HG03378 (cell line): Measurements from ENCODE around the gene TMEM165.

Experiments used
- ATAC-seq: cut with Tn5 transposase; IDR thresholded peaks from one replicate; pipeline ENCODE4 v1.9.1; 2021; ENCODE audit warnings: mild to moderate bottlenecking, moderate library complexity; ENCODE audit not compliant: unreplicated experiment

Gene TMEM165

GRCh38 chr4:55366621-55367020 is 29.1 kb upstream of the TMEM165 start:
- ATAC-seq = no peak

DNA sequence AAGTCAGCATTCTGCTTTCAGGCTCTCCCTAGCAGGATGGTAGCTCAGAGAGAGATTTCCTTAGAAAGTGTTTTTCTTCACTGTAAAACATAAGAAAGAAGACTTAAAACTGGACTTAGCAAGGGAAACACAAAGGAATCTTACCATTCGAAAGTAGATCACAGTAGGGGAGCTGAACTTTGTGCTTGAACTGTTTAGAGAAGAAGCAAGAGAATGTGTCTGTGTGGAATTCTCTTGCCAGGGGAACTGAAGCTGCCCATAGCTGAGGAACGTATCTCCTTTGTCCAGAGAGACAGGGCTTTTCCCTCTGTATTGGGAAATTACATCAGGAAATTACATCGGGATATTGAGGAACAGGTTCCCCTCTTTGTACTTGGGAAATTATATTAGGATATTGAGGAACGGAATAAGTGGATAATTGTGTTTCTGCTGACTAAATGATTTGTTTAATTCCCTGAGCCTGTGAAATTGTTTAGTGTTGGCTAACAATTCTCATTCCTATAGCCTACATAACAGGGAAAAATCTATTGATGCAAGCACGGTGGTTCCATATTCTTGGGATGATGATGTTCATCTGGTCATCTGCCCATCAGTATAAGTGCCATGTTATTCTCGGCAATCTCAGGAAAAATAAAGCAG is 28.6 kb upstream of the TMEM165 start:
- ATAC-seq = no peak

DNA sequence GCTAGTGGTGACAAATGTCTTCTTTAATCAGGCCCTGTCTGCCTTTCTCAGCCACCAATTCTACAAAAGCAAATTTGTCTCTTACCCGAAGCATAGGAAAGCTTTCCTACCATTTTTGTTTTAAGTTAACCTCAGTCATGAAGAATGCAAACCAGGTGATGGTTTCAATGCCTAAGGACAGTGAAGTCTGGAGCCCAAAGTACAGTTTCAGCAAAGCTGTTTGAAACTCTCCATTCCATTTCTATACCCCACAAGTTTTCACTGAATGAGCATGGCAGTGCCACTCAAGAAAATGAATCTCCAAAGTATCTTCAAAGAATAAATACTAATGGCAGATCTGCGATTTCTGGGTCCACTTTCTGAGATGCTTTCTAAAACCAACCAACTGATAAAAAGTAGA is 25.8 kb upstream of the TMEM165 start:
- no peak for ATAC-seq

DNA sequence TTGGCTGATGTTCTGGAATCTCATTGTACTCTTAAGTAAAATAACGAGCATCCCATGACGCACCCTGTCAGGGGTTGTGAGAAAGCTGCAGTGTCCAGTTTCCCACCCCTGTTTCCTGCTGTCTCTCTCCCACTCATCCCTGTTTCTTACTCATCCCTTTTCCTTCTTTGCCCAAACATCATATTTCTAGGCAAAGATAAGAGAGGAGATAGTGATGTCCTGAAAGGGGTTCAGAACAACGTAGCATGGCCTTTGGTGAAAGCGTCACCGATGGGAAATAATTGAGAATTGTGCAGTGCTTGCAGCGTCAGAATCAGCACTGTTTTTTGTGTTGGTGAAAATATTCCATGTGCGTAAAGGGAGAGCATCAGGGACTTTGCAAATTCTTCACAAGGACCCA is 23.5 kb upstream of the TMEM165 start:
- no peak for ATAC-seq

DNA sequence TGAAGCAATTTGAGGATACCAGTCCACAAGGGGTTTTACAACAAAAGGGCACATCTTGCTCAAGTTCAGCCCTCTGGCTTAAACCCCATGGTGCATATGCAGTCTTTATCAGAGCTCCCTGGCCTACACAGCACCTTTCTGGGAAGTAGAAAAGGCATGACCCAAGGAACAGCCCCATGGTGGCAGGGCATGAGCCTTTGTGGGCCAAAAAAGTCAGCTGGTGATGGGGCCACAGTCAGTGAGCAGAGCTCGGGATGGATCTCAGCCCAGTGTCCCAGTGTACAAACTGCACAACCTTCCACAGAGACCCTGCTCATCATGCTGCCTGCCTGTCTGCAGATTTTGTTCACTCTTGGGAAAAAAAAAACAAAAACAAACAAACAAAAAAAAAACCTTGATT is 22.3 kb upstream of the TMEM165 start:
- ATAC-seq = no peak

- ATAC-seq = no peak
These were observed 19.1 kb upstream of the TMEM165 start for GRCh38 chr4:55376698-55377097.

GRCh38 chr4:55378617-55379467 is 16.9 kb upstream of the TMEM165 start:
- no peak for ATAC-seq

DNA sequence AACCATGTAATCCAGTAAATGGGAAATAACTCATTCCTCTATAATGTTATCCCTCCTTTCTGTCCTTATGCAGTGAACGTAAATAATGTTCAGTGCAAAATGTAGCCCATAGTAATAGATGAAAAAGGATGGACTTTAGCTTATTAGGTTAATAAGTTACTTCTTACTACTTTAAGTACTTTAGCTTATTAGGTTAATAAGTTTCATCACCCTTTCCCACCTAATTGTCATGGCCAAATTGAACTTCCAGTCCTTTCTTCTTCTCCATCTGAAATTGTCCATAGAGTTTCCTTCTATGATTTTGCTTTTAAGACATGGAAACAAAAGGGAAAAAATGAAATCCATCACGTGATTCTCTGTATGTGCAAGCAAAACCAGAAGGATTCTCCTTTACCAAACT is 15.2 kb upstream of the TMEM165 start:
- no peak for ATAC-seq

DNA sequence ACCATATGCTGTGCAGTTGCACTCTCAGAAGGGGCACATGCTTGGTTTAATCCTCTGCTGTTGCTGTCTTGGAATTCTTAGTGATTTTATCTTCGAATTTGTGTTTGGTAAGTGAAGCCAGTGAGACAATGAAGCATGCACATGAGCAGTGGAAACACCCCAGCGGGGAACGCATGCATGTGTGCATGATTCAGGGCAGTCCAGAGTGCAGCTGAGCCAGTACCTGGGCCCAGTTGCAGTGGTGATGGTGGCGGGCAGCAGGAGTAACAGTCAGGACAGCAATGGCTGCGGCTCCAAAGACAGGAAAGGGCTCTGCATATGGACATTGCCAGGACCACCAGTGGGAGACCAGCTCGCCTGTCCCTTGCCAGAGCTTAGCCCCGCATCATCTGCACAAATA is 14.3 kb upstream of the TMEM165 start:
- ATAC-seq = no peak

DNA sequence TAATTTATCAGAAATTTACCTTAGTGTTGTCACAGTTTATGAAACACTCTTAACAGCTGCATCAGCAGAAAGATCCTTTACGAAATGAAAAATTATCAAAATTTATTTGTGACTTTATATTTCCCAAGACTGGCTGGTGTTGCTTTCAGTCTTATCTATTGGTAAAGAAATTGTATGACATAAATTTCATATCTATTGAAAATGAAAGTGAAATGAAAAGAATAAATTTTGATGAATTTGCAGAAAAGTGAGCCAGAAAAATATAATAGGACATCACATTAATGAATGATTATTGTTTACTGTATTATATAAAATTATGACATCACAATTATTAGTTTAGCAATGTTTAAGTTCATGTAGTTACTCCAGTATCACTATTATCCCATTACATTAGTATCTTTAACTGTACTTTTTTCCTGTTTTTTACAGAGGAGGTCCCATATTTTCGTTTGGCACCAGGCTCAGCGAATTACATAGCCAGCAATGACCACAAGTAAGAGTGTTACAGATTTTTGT is 13.2 kb upstream of the TMEM165 start:
- no peak for ATAC-seq

DNA sequence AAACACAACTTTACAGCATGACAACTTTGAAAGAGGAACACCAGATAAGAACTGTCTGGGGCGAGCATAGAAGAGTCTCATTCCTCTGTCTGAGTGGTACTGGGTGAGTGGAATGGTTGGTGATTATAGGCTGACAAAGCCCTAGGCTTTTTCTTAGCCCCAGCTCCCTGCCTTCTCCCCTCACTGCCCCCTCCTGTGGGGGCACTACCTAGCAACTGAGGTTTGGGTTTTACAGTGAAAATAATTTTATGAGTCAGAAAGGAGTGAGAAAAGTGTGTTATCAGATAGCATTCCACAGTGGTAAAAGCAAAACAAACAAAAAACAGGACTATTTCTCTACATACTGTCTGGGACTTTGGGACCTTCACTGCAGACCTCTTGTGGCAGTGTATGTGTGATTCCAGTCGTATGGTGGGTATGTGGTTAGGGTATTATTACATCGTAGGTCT is 10.5 kb upstream of the TMEM165 start:
- no peak for ATAC-seq

GRCh38 chr4:55386073-55386472 is 9.7 kb upstream of the TMEM165 start:
- peak; percentile 88 for ATAC-seq

DNA sequence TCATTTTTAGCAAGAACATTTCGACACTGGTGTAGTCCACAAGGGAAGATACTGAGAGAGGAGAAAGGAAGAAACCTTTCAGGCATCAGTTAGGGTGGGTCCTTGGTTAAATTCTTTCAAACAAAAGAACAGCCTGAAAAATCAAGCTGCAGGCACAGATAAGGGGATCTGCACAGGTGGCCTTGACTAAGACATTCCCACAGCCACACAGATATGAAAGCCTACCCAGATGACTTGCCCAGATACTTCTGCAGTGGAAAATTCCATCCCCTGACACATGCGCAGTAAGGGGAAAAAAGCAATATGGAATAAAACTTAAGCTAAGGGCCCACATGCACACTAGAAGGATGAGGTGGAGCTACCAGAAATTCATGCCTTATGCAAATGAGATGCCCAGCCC is 8.9 kb upstream of the TMEM165 start:
- ATAC-seq = no peak

DNA sequence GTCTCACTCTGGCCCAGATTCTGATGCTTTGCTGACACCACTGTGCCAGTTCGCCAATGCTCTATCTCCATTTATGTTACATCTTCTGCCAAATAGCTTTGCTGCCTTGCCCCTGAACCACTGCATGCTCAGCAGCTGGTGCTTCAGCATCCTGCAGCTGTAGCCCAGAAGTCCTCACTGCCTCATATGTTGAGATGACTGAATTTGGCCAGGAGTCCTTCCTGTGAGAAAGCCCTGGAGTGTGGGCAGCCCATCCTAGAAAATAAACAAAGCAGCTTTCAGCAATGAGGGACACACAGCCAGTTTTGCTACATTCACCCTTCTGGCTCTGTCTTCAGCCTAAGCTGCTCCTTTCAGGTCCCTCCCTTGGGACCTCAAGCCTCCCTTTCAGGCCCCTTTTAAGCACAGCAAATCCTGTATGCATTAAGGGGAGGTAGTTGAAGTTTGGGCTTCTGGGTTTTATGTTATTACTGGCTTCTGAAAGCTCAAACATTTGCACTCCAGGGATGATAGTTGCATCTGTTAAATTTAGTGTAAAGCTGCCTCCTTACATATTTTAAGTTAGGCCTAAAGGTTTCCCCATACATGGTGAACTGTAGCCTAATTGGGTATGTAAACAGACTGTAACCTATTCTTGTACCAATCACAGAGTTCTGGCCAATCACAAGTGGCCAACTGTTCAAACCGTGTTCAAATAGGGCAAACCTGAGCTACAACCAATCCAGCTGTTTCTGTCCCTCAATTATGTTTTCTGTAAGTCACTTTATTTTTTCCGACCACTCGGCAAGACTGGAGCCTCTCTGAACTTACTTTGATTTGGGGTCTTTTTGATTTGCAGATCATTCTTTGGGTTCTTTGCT is 2.1 kb upstream of the TMEM165 start:
- ATAC-seq = no peak

- ATAC-seq = peak; percentile 1
These were observed 584 bp upstream of the TMEM165 start for GRCh38 chr4:55395218-55395528.

GRCh38 chr4:55396308-55397125 is 760 bp downstream of the TMEM165 start:
- peak; percentile 17 for ATAC-seq

- ATAC-seq = no peak
These were observed 1.3 kb downstream of the TMEM165 start for GRCh38 chr4:55397126-55397436.

GRCh38 chr4:55397520-55398321 is 2.0 kb downstream of the TMEM165 start:
- no peak for ATAC-seq

DNA sequence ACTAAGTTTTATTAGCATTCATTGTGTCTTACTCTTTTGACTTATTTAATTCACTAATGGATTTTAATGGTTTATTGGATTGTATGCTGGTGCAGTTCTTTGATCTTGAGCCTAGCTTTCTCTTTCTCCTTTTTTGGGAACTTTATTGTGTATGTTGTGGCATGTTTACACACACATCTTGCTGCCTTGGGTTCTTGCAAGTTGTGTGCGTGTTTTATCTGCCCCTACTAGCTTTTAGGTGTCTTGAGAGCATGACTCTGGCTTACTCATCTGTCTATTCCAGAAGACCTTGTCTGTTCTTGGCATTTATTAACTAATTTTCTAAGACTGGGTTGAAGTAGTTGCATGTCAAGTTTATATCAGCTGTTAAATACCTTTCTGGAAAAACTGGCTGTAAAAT is 2.7 kb downstream of the TMEM165 start:
- ATAC-seq = no peak

DNA sequence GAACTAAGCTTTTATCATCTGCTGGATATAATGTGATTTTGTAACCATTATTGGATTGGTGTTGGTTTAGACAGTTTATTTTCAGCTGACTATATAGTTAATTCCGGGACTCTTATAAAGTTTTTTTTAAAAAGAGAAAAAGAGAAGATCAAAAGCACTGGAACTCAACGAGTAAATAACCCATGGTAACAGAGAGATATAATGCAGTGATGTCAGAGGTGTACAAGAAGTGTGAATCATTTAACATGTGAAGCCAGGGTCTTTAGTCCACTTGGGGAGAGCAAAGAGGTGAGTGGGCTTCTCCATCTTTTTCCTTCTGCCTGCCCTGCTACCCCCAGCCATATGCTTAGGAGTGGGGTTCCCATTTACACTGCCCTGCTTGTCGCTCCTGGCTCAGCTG is 3.2 kb downstream of the TMEM165 start:
- ATAC-seq = no peak
